ENCODE measurements around the gene GNB1. TPM values are rescaled to one million over a fixed set of nuclear protein-coding genes. Genes with fewer than 3 reads are reported as not detected.

GNB1 gene
- total RNA-seq, 1 experiment from 2014 or later, result 400 TPM

- Histone ChIP-seq H2BK12ac (ENCODE audit: insufficient read length, low read depth, low read length) (no peak overlapping the region), H3K9me3 (ENCODE audit: control insufficient read depth, low read depth, low read length) (no peaks in the 10 kb centered on the region), H3K56ac (ENCODE audit: insufficient read length, low read depth, low read length) (no peak overlapping the region), H2AFZ (ENCODE audit: low read length) (no peak overlapping the region), H2BK5ac (ENCODE audit: insufficient read length, low read length) (no peak overlapping the region), H3K27me3 (ENCODE audit: insufficient read depth, low read length) (no peaks in the 10 kb centered on the region), H3K4ac (ENCODE audit: low read depth, low read length) (no peak overlapping the region), H4K20me1 (ENCODE audit: control insufficient read depth, insufficient read depth, insufficient read length) (no peaks in the 10 kb centered on the region), H3T11ph (ENCODE audit: low read length) (no peak overlapping the region), H3K18ac (ENCODE audit: insufficient read length, low read depth, low read length) (peak overlapping the region; percentile 86), H3K14ac (ENCODE audit: insufficient read depth, low read length) (peak overlapping the region; percentile 89), H2BK15ac (ENCODE audit: low read depth, low read length) (no peak overlapping the region), H3K4me2 (ENCODE audit: insufficient read depth, insufficient read length, low read length) (peak overlapping the region; percentile 85), H4K91ac (ENCODE audit: insufficient read length, low read depth, low read length) (no peak overlapping the region), H4K5ac (ENCODE audit: insufficient read length, low read depth, low read length) (no peak overlapping the region), H3K23ac (ENCODE audit: insufficient read length, low read depth, low read length) (no peak overlapping the region), H2BK20ac (ENCODE audit: low read depth, low read length, poor library complexity, severe bottlenecking) (no peak overlapping the region), H2AK5ac (ENCODE audit: insufficient read length, low read length) (no peak overlapping the region), H3K9ac (ENCODE audit: extremely low read depth, insufficient read length, low read length) (peak overlapping the region; percentile 55), H3K4me1 (ENCODE audit: insufficient read depth, low read length) (peaks cover 18% of the 10 kb centered on the region), H3K23me2 (ENCODE audit: insufficient read length, low read depth, low read length, poor library complexity, severe bottlenecking) (peaks cover 24% of the 10 kb centered on the region), H3K79me1 (ENCODE audit: insufficient read depth, low read depth, low read length, poor library complexity, severe bottlenecking) (no peaks in the 10 kb centered on the region), H3K79me2 (ENCODE audit: insufficient read depth, low read length) (peaks cover 17% of the 10 kb centered on the region), H3K27ac (ENCODE audit: insufficient read length, low read depth, low read length) (peak overlapping the region; percentile 73), H2BK120ac (ENCODE audit: low read depth, low read length, poor library complexity, severe bottlenecking) (no peak overlapping the region), H4K8ac (replicated peaks; ENCODE audit: insufficient read length, low read depth, low read length) (no peak overlapping the region)
- peaks cover 6 to 19% (median 8%) of the 10 kb centered on the region in 3 experiments; a peak in 5 of 7 replicates for H3K36me3 Mint-ChIP-seq (ENCODE audit: insufficient read depth in 1 of 3, low read depth in 3 of 3)
- H3K4me1 Mint-ChIP-seq, result peaks cover 49 to 63% of the 10 kb centered on the region in 2 experiments
- peak; percentile 89 for DNase-seq
- TF ChIP-seq CTCF (conservative IDR thresholded peaks at IDR 0.05), result peak; percentile 62
- peak overlapping the region; percentile 95 to 99 (median 98); a peak in 4 of 7 replicates for H3K27ac Mint-ChIP-seq
- peak overlapping the region; percentile 79 to 84 for H3K4me3 Mint-ChIP-seq
- H3K27me3 Mint-ChIP-seq (ENCODE audit: low read depth), result no peaks in the 10 kb centered on the region; the same call in 1 of the 2 replicates
- no CpG with 5 or more reads among the region's 68 CpGs for WGBS (ENCODE audit: extremely low coverage, insufficient read length, low lambda C conversion rate)
- no peaks in the 10 kb centered on the region for H3K9me3 Mint-ChIP-seq
These were observed 112.1 kb downstream of the GNB1 start for GRCh38 chr1:1778663-1779319.

Measured in H9 (cell line).